ENCODE data around the gene MRM2.

GRCh38 chr7:2289621-2290020 lies 47.6 kb upstream of the MRM2 start:
- TF ChIP-seq YY1 (IDR thresholded peaks at IDR 0.05; ENCODE audit: insufficient read depth, insufficient read length) (no peak), ZNF274 (IDR thresholded peaks at IDR 0.05; ENCODE audit: low read depth, low read length) (no peak)

Data from NT2/D1 (cell line).